NCI-H1694 (cell line): ENCODE measurements around the gene HLA-DRB5.
"Not testable (repeated sequence)": the region's sequence is repeated elsewhere in the genome, so short reads cannot be mapped to it uniquely, and the experiment has no call there.

Experiments
- DNase-seq: peaks from one replicate; lab custom pipeline; 2025; lab: John Stamatoyannopoulos, UW

HLA-DRB5 gene

DNA sequence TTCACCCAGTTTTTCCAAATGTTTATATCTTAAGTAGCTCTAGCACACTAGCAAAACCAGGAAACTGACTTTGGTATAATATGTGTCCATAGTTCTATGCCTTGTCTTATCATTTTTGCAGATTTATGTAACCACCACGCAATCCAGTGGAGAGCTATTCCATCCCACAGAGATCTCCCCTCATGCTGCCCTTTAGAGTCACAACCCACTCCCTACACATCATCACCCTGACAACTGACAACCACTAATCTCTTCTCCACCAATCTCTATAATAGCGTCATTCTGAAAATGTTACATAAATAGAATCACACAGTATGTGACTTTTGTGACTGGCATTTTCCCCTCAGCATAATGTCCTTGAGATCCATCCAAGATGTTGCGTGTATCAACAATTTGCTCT is 29.1 kb downstream of the HLA-DRB5 start:
- DNase-seq = no peak

DNA sequence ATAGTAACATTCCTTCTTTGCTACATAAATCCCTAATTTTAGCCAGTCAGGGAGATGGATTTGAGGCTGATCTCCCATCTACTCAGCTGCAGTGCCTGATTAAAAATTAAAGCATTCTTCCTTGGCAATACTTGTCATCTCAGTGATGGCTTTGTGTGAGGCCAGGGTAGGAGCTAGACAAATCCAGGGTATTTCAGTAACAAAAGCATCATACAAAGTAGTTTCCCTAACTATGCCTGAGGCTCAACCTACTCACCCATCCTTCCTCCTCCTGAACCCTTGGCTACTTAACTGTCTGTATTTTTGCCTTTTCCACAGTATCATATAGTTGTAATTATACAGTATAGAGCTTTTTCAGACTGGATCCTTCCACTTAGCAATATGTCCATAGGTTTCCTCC is 37.7 kb downstream of the HLA-DRB5 start:
- DNase-seq = no peak

DNA sequence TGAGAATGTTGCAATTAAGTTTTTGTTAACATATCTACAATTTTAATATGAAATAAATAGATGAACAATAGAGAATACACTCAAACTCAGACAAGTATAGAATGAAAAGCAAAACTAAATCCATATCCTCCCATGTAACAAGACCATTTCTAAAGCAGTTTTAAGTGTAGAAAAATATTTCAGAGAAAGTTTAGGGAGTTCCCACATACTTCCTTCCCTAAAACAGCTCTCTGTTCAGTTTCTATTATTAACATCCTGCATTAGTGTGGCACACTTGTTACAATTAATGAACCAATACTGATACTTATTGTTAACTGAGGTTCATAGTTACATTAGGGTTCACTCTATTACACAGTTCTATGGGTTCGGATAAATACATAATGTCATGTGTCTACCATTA is 38.4 kb downstream of the HLA-DRB5 start:
- DNase-seq = no peak

DNA sequence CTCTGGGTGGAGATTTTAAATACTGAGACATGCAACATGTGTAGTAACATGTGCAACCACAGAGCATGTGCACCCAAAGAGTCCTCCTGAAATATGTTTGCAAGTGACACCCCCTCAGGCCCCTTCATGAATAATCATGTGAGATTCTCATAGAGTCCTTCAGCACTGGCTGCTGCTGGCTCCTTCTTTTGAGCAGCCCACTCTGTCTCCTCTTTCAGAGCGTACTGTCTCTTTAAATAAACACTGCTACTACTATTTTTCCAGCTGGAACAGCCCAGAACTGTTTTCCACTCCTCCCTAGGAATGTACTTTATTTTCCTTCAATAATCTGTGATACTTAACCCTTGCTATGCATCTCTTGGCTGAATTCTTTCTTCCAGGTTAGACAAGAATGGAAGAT is 42.0 kb downstream of the HLA-DRB5 start:
- DNase-seq = no peak

DNA sequence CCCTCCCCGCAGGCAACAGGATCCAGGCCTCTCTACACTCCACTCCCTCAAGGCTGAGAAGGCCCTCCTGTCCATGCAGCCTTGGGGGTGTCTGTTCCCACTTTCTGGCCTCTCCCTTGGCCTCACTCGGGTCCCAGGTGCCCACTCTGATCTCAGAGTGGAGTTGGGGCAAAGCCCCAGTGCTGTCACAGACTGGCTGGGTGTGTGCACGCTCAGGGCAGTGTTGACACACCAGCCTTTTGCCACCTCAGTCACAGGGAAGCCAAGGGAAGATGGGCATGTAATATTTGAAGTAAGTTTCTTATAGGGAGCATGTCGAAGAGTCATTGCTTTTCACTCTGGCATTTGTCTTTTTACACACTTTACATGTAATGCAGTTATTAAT is 45.5 kb downstream of the HLA-DRB5 start:
- DNase-seq = no peak

DNA sequence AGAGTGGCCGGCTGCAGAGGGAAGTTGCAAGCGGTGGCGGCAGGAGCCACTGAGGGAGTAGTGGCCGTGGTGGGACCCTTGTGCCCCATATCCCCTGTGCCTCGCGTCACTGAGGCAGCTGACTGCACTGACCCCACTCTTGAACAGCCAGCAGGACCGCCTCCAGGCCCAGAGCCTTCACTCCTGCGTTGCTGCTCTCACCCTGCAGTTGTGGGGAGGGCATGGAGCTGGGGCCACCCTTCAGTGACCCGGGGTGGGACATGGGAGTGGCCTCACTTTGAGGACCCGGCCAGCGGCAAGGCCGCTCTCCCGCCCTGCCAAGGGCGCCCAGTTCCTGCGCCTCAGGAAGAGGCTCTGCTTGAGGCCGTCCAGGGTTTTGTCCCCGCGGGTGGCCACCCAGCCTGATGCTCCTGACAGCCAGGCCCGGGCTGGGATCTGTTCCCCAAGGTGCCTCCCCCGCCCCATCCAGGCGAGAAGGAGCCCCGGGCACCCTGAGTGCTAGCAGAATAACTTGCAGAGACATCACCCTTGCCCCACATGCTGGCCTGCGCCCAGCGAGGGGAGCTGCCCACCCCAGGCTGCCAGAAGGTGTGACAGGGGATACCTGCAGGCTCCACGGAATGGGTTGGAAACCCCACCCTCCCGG is 46.0 kb downstream of the HLA-DRB5 start:
- no peak for DNase-seq

DNA sequence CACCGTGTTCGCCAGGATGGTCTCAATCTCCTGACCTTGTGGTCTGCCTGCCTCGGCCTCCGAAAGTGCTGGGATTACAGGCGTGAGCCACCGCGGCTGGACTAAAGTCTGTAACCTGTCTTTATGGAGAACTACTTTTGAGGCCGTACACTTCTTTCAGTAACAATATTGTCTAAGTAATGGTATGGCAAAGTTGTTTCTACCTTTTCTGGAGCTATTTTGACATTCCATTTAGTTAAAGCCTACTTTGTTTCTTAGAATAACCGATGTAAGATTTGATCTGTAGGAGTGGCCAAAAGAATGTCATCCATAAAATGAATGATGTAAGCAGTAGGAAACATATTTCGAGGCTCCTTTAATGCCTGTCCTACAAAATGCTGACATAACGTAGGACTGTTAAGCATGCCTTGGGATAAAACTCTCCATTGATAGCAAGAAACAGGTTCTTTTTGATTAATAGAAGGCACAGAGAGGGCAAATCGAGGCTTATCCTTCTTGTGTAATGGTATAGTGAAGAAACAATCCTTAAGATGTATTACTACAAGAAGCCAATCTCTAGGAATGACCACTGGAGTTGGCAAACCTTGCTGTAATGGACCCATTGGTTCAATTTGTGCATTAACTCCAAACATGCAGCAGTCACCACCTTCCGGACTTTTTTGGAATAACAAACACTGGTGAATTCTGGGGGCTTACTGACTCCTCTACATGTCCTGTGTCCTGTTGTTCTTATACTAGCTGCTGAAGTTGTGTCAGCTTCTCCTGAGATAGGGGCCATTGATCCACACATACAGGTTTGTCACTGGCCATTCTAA is 54.5 kb downstream of the HLA-DRB5 start:
- DNase-seq = no peak

DNA sequence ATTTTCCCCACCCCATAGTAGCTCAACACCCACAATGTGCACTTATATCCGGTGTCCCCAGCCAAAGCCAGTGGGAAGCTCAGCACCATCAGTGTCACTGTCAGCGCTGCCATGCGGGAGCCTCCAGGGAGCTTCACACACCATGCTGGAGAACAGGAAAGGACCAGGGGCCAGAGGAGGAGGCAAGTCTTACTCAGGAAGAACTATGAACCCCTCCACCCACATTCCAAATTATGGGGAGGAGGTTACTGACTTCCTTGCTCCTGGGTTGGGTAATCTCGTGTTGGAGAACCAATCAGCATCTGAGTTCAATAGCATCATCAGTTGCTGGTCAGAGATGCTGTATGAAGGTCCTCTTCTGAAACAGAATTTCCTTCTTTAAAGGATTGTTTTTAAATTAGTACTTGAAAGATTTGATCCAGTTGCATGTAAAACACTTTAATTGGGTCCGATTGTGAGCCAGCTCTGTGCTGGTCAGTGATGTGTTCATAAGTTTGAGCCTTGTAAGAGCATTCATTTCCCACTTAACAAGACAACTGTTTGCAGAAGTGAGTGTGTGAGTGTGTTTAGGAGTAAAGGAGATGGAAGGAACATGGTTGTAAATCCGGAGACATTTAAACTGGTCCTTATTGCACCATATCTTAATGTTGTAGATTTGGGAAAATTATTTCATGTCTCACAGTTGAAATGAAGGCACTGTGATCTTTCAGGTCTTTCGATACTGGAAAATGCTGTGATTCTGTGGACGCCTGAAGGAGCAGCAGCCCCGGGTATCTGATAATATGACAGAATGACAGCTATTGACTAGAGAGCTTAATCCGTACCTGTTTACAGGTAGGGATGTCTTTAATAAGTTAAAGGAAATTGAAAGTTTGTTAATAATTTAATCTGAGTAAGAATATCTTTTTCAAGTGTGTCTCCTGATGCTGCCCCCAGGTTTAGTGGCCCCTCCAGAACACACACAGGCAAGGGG is 56.4 kb downstream of the HLA-DRB5 start:
- DNase-seq = not testable (repeated sequence)

DNA sequence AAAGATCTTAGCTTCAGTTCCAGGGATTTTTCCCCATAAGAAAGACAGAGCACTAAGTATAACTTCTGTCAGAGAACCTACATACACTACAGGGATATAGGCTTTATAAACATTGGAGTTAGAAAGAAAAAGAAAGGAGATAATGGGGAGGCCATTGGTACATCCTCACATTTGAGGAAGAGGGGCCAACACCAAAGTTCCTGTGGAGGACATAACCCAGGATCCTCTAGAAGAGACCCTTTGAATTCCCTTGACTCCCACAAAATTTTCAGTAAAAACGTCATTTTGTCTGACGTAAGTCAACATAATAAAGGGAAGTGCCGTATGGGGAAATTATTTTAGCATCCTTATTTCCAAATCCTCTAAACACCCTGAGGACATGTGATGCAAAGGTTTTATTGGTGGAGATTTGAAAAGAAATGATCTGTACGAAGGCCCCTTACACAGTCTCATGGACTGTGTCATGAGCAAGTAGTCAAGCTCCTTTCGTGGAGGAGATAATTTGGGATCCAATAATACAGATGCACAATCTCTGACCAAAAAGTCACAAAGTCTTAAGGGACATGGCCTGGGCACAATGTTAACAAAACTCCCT is 57.2 kb downstream of the HLA-DRB5 start:
- DNase-seq = no peak

DNA sequence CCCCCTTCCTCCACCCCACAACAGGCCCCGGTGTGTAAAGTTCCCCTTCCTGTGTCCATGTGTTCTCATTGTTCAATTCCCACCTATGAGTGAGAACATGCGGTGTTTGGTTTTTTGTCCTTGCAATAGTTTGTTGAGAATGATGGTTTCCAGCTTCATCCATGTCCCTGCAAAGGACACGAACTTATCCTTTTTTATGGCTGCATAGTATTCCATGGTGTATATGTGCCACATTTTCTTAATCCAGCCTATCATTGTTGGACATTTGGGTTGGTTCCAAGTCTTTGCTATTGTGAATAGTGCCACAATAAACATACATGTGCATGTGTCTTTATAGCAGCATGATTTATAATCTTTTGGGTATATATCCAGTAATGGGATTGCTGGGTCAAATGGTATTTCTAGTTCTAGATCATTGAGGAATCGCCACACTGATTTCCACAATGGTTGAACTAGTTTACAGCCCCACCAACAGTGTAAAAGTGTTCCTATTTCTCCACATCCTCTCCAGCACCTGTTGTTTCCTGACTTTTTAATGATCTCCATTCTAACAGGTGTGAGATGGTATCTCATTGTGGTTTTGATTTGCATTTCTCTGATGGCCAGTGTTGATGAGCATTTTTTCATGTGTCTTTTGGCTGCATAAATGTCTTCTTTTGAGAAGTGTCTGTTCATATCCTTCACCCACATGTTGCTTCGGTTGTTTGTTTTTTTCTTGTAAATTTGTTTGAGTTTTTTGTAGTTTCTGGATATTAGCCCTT is 62.2 kb downstream of the HLA-DRB5 start:
- DNase-seq = not testable (repeated sequence)
